HCT116 (cell line): ENCODE results near the gene AUTS2. TPM values are rescaled to one million over a fixed set of nuclear protein-coding genes. Genes with fewer than 3 reads are reported as not detected.

Source experiments
- ATAC-seq: fragments of 200-7000 bp; cut with Tn5 transposase; 2 replicates; pipeline ENCODE4 v1.9.1; 2020; ENCODE audit warnings: mild to moderate bottlenecking, moderate library complexity
- BruUV-seq: library from RNA; stranded (reverse); fragments of 400-500 nt; replicated peaks from 2 replicates; lab custom pipeline; 2021; lab: Mats Ljungman, UMichigan
- CTCF ChIA-PET: fragments of 300-600 bp; sonication (Branson Sonifier 250); formaldehyde crosslinking; loops from one replicate; lab custom pipeline; 2021; ENCODE audit warnings: antibody characterized with exemption; lab: Charles Lee
- POLR2A ChIA-PET: fragments of 300-600, 350-600 bp; sonication (Branson Sonifier 250); formaldehyde crosslinking; loops from one replicate; lab custom pipeline; 2021; ENCODE audit warnings: antibody characterized with exemption; lab: Charles Lee
- RAD21 ChIA-PET, 2 experiments: fragments of 300-600 bp; sonication (Branson Sonifier 250); formaldehyde crosslinking; loops; one replicate each; lab custom pipeline; 2023; ENCODE audit warnings: low total read pairs in 2 of 2; ENCODE audit not compliant: uncharacterized antibody in 2 of 2, unreplicated experiment in 2 of 2, low non-redundant PET in 1 of 2; lab: Charles Lee
- DNase-seq: peaks from one replicate; pipeline ENCODE4 v3.0.0-alpha.2; 2010; ENCODE audit warnings: low read depth, low spot score
- H2AFZ ChIP-seq: fragments of 200-600 bp; shearing (Covaris generic), sonication (generic); 2 replicates; pipeline ENCODE4 v1.6.1; 2017; ENCODE audit warnings: low read depth, mixed run types, mixed read lengths, antibody characterized with exemption, low read length; ENCODE audit not compliant: poor library complexity, severe bottlenecking
- H3K27ac ChIP-seq: 2 replicates; pipeline ENCODE4 v1.5.1; 2012; ENCODE audit warnings: low read depth, low read length
- H3K27me3 ChIP-seq: fragments of 200-600 bp; sonication (generic); 2 replicates; pipeline ENCODE4 v1.6.1; 2016; ENCODE audit warnings: mixed run types, low read length, mixed read lengths; ENCODE audit not compliant: insufficient read depth
- H3K36me3 ChIP-seq, 2 experiments: fragments of 200-500 bp in 1 of 2; fragments of 200-600 bp in 1 of 2; sonication (Bioruptor generic) in 1 of 2; sonication (generic) in 1 of 2; 2 replicates each; pipeline versions ENCODE4 v1.5.1 to v1.6.1; 2014 to 2016; ENCODE audit warnings: low read length in 2 of 2, inconsistent platforms in 1 of 2, mixed read lengths in 1 of 2, mixed run types in 1 of 2; ENCODE audit not compliant: insufficient read depth in 2 of 2, control insufficient read depth in 1 of 2
- H3K4me1 ChIP-seq, 2 experiments: fragments of 200-600 bp in 1 of 2; sonication (generic) in 1 of 2; 2 replicates each; pipeline versions ENCODE4 v1.5.1 to v1.6.1; 2012 to 2017; ENCODE audit warnings: low read length in 2 of 2, inconsistent platforms in 1 of 2, mild to moderate bottlenecking in 1 of 2, mixed read lengths in 1 of 2, mixed run types in 1 of 2, moderate library complexity in 1 of 2; ENCODE audit not compliant: insufficient read depth in 2 of 2, control insufficient read depth in 1 of 2
- H3K4me2 ChIP-seq: fragments of 200-600 bp; sonication (generic); 2 replicates; pipeline ENCODE4 v1.6.1; 2017; ENCODE audit warnings: mixed run types, low read length, mixed read lengths
- H3K4me3 ChIP-seq, 2 experiments: fragments of 200-600 bp in 1 of 2; sonication (generic) in 1 of 2; replicated peaks in 1 of 2; 2 replicates each; pipeline ENCODE4 v1.5.1; 2011 to 2016; ENCODE audit warnings: low read length in 2 of 2, control low read depth in 1 of 2, low read depth in 1 of 2, mild to moderate bottlenecking in 1 of 2, mixed read lengths in 1 of 2, mixed run types in 1 of 2
- H3K79me2 ChIP-seq: fragments of 200-600 bp; sonication (generic); 2 replicates; pipeline ENCODE4 v1.6.1; 2017; ENCODE audit warnings: mild to moderate bottlenecking, mixed run types, low read length, moderate library complexity, mixed read lengths; ENCODE audit not compliant: insufficient read depth
- H3K9ac ChIP-seq: fragments of 200-600 bp; sonication (generic); 2 replicates; pipeline ENCODE4 v1.6.1; 2016; ENCODE audit warnings: low read length, mixed read lengths
- H3K9me2 ChIP-seq: fragments of 200-600 bp; sonication (generic), shearing (Covaris generic); 2 replicates; pipeline ENCODE4 v1.6.1; 2017; ENCODE audit warnings: mixed run types, mild to moderate bottlenecking, moderate library complexity; ENCODE audit not compliant: insufficient read depth
- H3K9me3 ChIP-seq, 2 experiments: fragments of 200-500 bp in 1 of 2; fragments of 200-600 bp in 1 of 2; sonication (Bioruptor generic) in 1 of 2; sonication (generic) in 1 of 2; 2 replicates each; pipeline ENCODE4 v1.6.1; 2014 to 2017; ENCODE audit warnings: low read length in 2 of 2, mixed read lengths in 2 of 2, inconsistent platforms in 1 of 2, low read depth in 1 of 2, mild to moderate bottlenecking in 1 of 2, mixed run types in 1 of 2, moderate library complexity in 1 of 2; ENCODE audit not compliant: control insufficient read depth in 1 of 2, insufficient read depth in 1 of 2
- H4K20me1 ChIP-seq: fragments of 200-600 bp; sonication (generic), shearing (Covaris generic); 2 replicates; pipeline ENCODE4 v1.6.1; 2017; ENCODE audit warnings: mixed run types, mild to moderate bottlenecking, moderate library complexity; ENCODE audit not compliant: insufficient read depth
- CBX3 ChIP-seq: IDR thresholded peaks from 2 replicates; pipeline ENCODE4 v1.6.1; 2012; ENCODE audit warnings: low read depth
- EGR1 ChIP-seq: IDR thresholded peaks from 2 replicates; pipeline ENCODE4 v1.6.1; 2012; ENCODE audit warnings: low read depth
- ELF1 ChIP-seq: IDR thresholded peaks from 2 replicates; pipeline ENCODE4 v1.6.1; 2012; ENCODE audit warnings: low read depth, borderline replicate concordance
- EZH2 ChIP-seq: fragments of 200-600 bp; sonication (generic); IDR thresholded peaks from 2 replicates; pipeline ENCODE4 v1.6.1; 2017; ENCODE audit warnings: antibody characterized with exemption, mixed run types
- EZH2phosphoT487 ChIP-seq: fragments of 200-600 bp; IDR thresholded peaks from 2 replicates; pipeline ENCODE4 v1.6.1; 2018; ENCODE audit warnings: antibody characterized with exemption, borderline replicate concordance
- JUND ChIP-seq: IDR thresholded peaks from 2 replicates; pipeline ENCODE4 v1.6.1; 2012
- POLR2A ChIP-seq: IDR thresholded peaks from 2 replicates; pipeline ENCODE4 v1.7.0; 2011; ENCODE audit warnings: borderline replicate concordance; ENCODE audit not compliant: insufficient read depth, insufficient read length; ENCODE audit errors: extremely low read depth
- REST ChIP-seq: IDR thresholded peaks from 2 replicates; pipeline ENCODE4 v1.6.1; 2012; ENCODE audit warnings: low read depth
- SIN3A ChIP-seq: IDR thresholded peaks from 2 replicates; pipeline ENCODE4 v1.6.1; 2012; ENCODE audit warnings: low read depth
- SRF ChIP-seq: IDR thresholded peaks from 2 replicates; pipeline ENCODE4 v1.6.1; 2012; ENCODE audit warnings: low read depth
- YY1 ChIP-seq: IDR thresholded peaks from 2 replicates; pipeline ENCODE4 v1.6.1; 2011; ENCODE audit warnings: low read length, low read depth, moderate library complexity, mild to moderate bottlenecking; ENCODE audit not compliant: insufficient replicate concordance; ENCODE audit errors: extremely low read depth
- ZFX ChIP-seq: fragments of 450-650 bp; IDR thresholded peaks from 2 replicates; pipeline ENCODE4 v1.6.1; 2017
- ZNF274 ChIP-seq: fragments of 200-500 bp; sonication (Bioruptor generic); IDR thresholded peaks from 2 replicates; pipeline ENCODE4 v1.6.1; 2014; ENCODE audit warnings: mild to moderate bottlenecking, low read depth, low read length, inconsistent platforms
- intact Hi-C: fragments of 100-400 bp; cut with micrococcal nuclease; formaldehyde crosslinking; loops from 2 replicates; pipeline ENCODE4 v1.10.0; 2022
- total RNA-seq: library from RNA; stranded (reverse); gene quantifications from one replicate; pipeline ENCODE4 v1.2.1, GENCODE V29; 2021; ENCODE audit not compliant: unreplicated experiment

Gene AUTS2
- total RNA-seq, 1 experiment from 2014 or later = 0.93 TPM

- ATAC-seq (no peak), DNase-seq (no peak)
- Histone ChIP-seq H3K27me3 (no peaks in the 10 kb centered on the region), H2AFZ (no peak overlapping the region), H3K36me3 (no peaks in the 10 kb centered on the region), H3K4me1 (no peaks in the 10 kb centered on the region), H3K9ac (no peak overlapping the region), H4K20me1 (no peaks in the 10 kb centered on the region), H3K4me3 (no peak overlapping the region), H3K79me2 (no peaks in the 10 kb centered on the region), H3K9me3 (peaks cover 6 to 20% of the 10 kb centered on the region in 2 experiments; a peak in 2 of 4 replicates), H3K9me2 (no peaks in the 10 kb centered on the region), H3K27ac (no peak overlapping the region), H3K4me2 (no peak overlapping the region)
- BruUV-seq = no TSS peak
- ChIA-PET RAD21 (no interaction called here), CTCF (no interaction called here), POLR2A (no interaction called here)
- intact Hi-C loops = no loop called here
- no peak for TF ChIP-seq SIN3A
- TF ChIP-seq EGR1 = no peak
- TF ChIP-seq JUND = no peak
- no peak for TF ChIP-seq ELF1
- TF ChIP-seq POLR2A = no peak
- TF ChIP-seq YY1 = no peak
- TF ChIP-seq EZH2 = no peak
- no peak for TF ChIP-seq EZH2phosphoT487
- TF ChIP-seq ZFX = no peak
- TF ChIP-seq REST = no peak
- no peak for TF ChIP-seq CBX3
- TF ChIP-seq ZNF274 = no peak
- TF ChIP-seq SRF = no peak
These were observed 116.8 kb downstream of the AUTS2 start for GRCh38 chr7:69714886-69715576.
